Measurements from ENCODE around the gene NRP2. TPM values are rescaled to one million over a fixed set of nuclear protein-coding genes. Genes with fewer than 3 reads are reported as not detected.

Gene NRP2
- total RNA-seq, 1 experiment from 2014 or later, result 31.0 TPM

DNA sequence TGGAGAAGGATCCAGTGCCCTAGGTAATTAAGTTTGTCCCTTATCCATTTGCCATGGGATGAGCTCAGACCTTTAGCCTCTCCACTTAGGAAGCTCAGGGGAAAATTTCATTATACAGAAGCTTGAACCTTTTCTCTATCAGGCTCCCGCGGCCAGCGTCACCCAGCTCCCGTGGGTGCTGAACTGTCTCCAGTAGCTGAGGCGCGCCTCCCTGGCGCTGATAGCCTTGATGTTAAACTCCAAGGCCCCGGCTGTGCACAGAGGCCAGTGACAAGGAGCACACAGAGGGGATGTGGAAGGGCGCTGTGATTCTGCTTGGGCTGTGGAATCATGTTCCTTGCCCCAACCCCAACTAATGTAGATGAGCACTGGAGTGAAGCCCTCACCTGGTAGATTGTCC is 50.8 kb downstream of the NRP2 start:
- Histone ChIP-seq H3K27ac (no peak overlapping the region), H3K4me1 (replicated peaks; ENCODE audit: insufficient read depth) (peaks cover 14% of the 10 kb centered on the region), H4K20me1 (ENCODE audit: insufficient read depth) (no peaks in the 10 kb centered on the region), H3K36me3 (ENCODE audit: low read depth) (no peaks in the 10 kb centered on the region), H3K9me3 (ENCODE audit: insufficient read depth, low read depth) (no peaks in the 10 kb centered on the region), H3K4me3 (no peak overlapping the region), H3K79me2 (ENCODE audit: low read depth) (no peaks in the 10 kb centered on the region), H2AFZ (no peak overlapping the region), H3K4me2 (no peak overlapping the region), H3K9me2 (ENCODE audit: insufficient read depth) (no peaks in the 10 kb centered on the region), H3K27me3 (ENCODE audit: insufficient read depth, low read depth) (no peaks in the 10 kb centered on the region), H3F3A (ENCODE audit: insufficient read depth, low read depth) (no peaks in the 10 kb centered on the region)
- DNase-seq, result no peak
- no TSS peak for BruUV-seq (replicated peaks)
- CTCF ChIA-PET, result no interaction called here
- intact Hi-C loops (cut with micrococcal nuclease; ENCODE audit: unreplicated experiment), result no loop called here
- POLR2A ChIA-PET (ENCODE audit: unreplicated experiment), result no interaction called here
- no peak for TF ChIP-seq EZH2 (IDR thresholded peaks at IDR 0.05; ENCODE audit: low read depth)
- TF ChIP-seq, protein P1, sequence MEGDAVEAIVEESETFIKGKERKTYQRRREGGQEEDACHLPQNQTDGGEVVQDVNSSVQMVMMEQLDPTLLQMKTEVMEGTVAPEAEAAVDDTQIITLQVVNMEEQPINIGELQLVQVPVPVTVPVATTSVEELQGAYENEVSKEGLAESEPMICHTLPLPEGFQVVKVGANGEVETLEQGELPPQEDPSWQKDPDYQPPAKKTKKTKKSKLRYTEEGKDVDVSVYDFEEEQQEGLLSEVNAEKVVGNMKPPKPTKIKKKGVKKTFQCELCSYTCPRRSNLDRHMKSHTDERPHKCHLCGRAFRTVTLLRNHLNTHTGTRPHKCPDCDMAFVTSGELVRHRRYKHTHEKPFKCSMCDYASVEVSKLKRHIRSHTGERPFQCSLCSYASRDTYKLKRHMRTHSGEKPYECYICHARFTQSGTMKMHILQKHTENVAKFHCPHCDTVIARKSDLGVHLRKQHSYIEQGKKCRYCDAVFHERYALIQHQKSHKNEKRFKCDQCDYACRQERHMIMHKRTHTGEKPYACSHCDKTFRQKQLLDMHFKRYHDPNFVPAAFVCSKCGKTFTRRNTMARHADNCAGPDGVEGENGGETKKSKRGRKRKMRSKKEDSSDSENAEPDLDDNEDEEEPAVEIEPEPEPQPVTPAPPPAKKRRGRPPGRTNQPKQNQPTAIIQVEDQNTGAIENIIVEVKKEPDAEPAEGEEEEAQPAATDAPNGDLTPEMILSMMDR (conservative IDR thresholded peaks at IDR 0.05), result no peak

DNA sequence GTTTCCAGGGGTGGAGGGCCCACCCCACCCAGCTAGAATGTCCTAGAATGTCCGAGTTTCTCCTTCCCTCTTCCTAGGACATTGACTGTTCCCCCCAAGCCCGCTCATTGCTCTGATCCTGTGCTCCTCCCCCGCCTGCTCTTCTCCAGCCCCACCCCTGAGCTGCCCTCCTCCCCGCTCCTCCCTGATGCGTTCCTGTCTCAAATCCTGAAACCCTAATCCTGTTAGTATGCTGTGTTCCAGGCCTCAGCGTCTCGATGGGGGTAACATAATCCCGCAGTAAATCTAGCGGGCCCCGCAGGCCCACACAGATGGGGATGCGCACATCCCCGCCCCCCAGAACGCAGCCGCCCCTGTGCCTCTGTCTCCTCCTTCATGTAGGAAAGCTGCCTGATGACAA is 51.3 kb downstream of the NRP2 start:
- Histone ChIP-seq H3K36me3 (ENCODE audit: low read depth) (no peaks in the 10 kb centered on the region), H3F3A (ENCODE audit: insufficient read depth, low read depth) (no peaks in the 10 kb centered on the region)
- CTCF ChIA-PET, result no interaction called here

DNA sequence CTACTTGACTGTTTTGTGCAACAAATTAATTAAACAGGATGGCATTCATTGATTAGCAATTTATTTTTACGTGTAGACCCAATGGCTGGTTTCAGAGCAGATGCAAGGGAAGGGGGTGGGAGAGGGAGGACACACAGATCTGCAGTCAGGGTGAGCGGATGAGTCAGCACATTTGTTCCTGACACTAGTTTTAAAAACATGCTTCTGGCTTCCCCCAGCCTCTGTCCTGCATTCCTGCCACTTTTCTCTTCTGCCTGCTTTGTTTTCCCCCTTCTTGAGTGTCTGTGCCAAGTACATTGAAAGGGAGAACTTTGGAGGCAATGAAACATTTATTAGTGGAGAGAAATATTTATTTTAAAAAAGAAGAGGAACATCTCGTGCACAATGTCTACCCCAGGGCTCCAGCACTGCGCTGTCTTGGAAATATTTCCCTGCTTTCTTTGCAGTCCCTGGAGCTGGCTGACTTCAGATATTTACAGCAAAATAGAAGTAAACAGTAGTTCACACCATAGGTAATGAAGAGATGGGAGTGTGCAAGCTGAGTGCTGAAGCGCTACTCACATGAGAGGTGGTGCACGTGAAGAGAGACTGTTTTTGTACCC is 52.2 kb downstream of the NRP2 start:
- Histone ChIP-seq H3K4me3 (no peak overlapping the region), H3F3A (ENCODE audit: insufficient read depth, low read depth) (no peaks in the 10 kb centered on the region), H3K27me3 (ENCODE audit: insufficient read depth, low read depth) (no peaks in the 10 kb centered on the region), H3K9me2 (ENCODE audit: insufficient read depth) (no peaks in the 10 kb centered on the region), H3K4me1 (replicated peaks; ENCODE audit: insufficient read depth) (peaks cover 14% of the 10 kb centered on the region), H4K20me1 (ENCODE audit: insufficient read depth) (no peaks in the 10 kb centered on the region), H3K9me3 (ENCODE audit: insufficient read depth, low read depth) (no peaks in the 10 kb centered on the region), H3K36me3 (ENCODE audit: low read depth) (no peaks in the 10 kb centered on the region), H3K79me2 (ENCODE audit: low read depth) (no peaks in the 10 kb centered on the region), H3K4me2 (peak overlapping the region; percentile 32; the same call in 1 of the 2 replicates), H2AFZ (no peak overlapping the region), H3K27ac (0 out of 2 replicates have a peak overlapping the region, but pooled peaks have one; percentile 34)
- BruUV-seq (replicated peaks), result no TSS peak
- DNase-seq, result peak; percentile 24 to 41
- ChIA-PET CTCF (interaction anchor here (0.6 kb wide), 1 partner anchor 1187 kb away, joined by 3 read pairs; no protein-coding TSS in a partner anchor), POLR2A (ENCODE audit: unreplicated experiment) (no interaction called here)
- intact Hi-C loops (cut with micrococcal nuclease; ENCODE audit: unreplicated experiment), result no loop called here
- TF ChIP-seq, protein P1 (conservative IDR thresholded peaks at IDR 0.05), result no peak
- TF ChIP-seq EZH2 (IDR thresholded peaks at IDR 0.05; ENCODE audit: low read depth), result no peak

More for the DNA sequence above, 51.3 kb downstream of the NRP2 start:
- no peak overlapping the region for H2AFZ ChIP-seq
- POLR2A ChIA-PET (ENCODE audit: unreplicated experiment), result no interaction called here
- intact Hi-C loops (cut with micrococcal nuclease; ENCODE audit: unreplicated experiment), result no loop called here
- no peaks in the 10 kb centered on the region for H3K9me2 ChIP-seq (ENCODE audit: insufficient read depth)
- H3K27me3 ChIP-seq (ENCODE audit: insufficient read depth, low read depth), result no peaks in the 10 kb centered on the region
- no peak for DNase-seq
- H3K4me3 ChIP-seq, result no peak overlapping the region
- TF ChIP-seq, protein P1 (conservative IDR thresholded peaks at IDR 0.05), result no peak
- TF ChIP-seq EZH2 (IDR thresholded peaks at IDR 0.05; ENCODE audit: low read depth), result no peak
- peaks cover 14% of the 10 kb centered on the region for H3K4me1 ChIP-seq (replicated peaks; ENCODE audit: insufficient read depth)
- H4K20me1 ChIP-seq (ENCODE audit: insufficient read depth), result no peaks in the 10 kb centered on the region
- H3K9me3 ChIP-seq (ENCODE audit: insufficient read depth, low read depth), result no peaks in the 10 kb centered on the region
- H3K27ac ChIP-seq, result no peak overlapping the region
- no TSS peak for BruUV-seq (replicated peaks)
- H3K79me2 ChIP-seq (ENCODE audit: low read depth), result no peaks in the 10 kb centered on the region
- no peak overlapping the region for H3K4me2 ChIP-seq

Data from PC-9 (cell line).